Astrocyte (in vitro differentiated cells and primary cell): Measurements from ENCODE around the gene TMCC1.

ENCODE experiments used
- EZH2 ChIP-seq: IDR thresholded peaks from 2 replicates; pipeline ENCODE4 v1.6.1; 2012; ENCODE audit warnings: mild to moderate bottlenecking, low read length, inconsistent platforms; ENCODE audit not compliant: insufficient read depth
- TF ChIP-seq, protein P1 (sequence below): IDR thresholded peaks from 2 replicates; pipeline ENCODE4 v1.5.1; 2011; ENCODE audit warnings: low read depth, mild to moderate bottlenecking, inconsistent platforms, low read length, moderate library complexity; ENCODE audit not compliant: insufficient read depth

- TF ChIP-seq, protein P1, sequence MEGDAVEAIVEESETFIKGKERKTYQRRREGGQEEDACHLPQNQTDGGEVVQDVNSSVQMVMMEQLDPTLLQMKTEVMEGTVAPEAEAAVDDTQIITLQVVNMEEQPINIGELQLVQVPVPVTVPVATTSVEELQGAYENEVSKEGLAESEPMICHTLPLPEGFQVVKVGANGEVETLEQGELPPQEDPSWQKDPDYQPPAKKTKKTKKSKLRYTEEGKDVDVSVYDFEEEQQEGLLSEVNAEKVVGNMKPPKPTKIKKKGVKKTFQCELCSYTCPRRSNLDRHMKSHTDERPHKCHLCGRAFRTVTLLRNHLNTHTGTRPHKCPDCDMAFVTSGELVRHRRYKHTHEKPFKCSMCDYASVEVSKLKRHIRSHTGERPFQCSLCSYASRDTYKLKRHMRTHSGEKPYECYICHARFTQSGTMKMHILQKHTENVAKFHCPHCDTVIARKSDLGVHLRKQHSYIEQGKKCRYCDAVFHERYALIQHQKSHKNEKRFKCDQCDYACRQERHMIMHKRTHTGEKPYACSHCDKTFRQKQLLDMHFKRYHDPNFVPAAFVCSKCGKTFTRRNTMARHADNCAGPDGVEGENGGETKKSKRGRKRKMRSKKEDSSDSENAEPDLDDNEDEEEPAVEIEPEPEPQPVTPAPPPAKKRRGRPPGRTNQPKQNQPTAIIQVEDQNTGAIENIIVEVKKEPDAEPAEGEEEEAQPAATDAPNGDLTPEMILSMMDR, result no peak
- TF ChIP-seq EZH2, result no peak
Measured at GRCh38 chr3:129918461-129918860, 24.9 kb upstream of the TMCC1 start.
